G401 (cell line): Measurements from ENCODE around the gene SMARCC2. TPM values are rescaled to one million over a fixed set of nuclear protein-coding genes. Genes with fewer than 3 reads are reported as not detected.
"Not testable (repeated sequence)": the region's sequence is repeated elsewhere in the genome, so short reads cannot be mapped to it uniquely, and the experiment has no call there.

Source experiments
- DNase-seq: peaks from one replicate; pipeline ENCODE4 v3.0.0-alpha.2; 2015; ENCODE audit warnings: low spot score
- in situ Hi-C: cut with HindIII; loops from 2 replicates; pipeline ENCODE4 v1.10.0; 2016; ENCODE audit warnings: low sequenced_read_pairs, mixed read lengths
- total RNA-seq: library from RNA; depleted of rRNA; stranded (reverse); fragments of >200 nt; shearing (Covaris generic); gene quantifications from 2 replicates; pipeline ENCODE4 v1.2.3, GENCODE V29; 2014

The SMARCC2 gene
- total RNA-seq, 1 experiment from 2014 or later, result 18.4 TPM

GRCh38 chr12:56216461-56216860 lies 27.2 kb upstream of the SMARCC2 start:
- in situ Hi-C loops, result no loop called here
- DNase-seq, result peak; percentile 91

GRCh38 chr12:56213878-56214277 lies 24.6 kb upstream of the SMARCC2 start:
- in situ Hi-C loops, result no loop called here

GRCh38 chr12:56212361-56212760 lies 23.1 kb upstream of the SMARCC2 start:
- DNase-seq, result no peak
- in situ Hi-C loops, result no loop called here

More at GRCh38 chr12:56213878-56214277, 24.6 kb upstream of the SMARCC2 start:
- no peak for DNase-seq

GRCh38 chr12:56208006-56208405 lies 18.7 kb upstream of the SMARCC2 start:
- in situ Hi-C loops, result loop anchor here (10.0 kb wide), 1 partner anchor 87 kb away; no protein-coding TSS in a partner anchor
- no peak for DNase-seq

- in situ Hi-C loops, result loop anchor here (10.0 kb wide), 1 partner anchor 88 kb away; no protein-coding TSS in a partner anchor
- DNase-seq, result peak; percentile 63
Measured at GRCh38 chr12:56206452-56207166, 17.3 kb upstream of the SMARCC2 start.

- DNase-seq, result no peak
- in situ Hi-C loops, result loop anchor here (10.0 kb wide), 1 partner anchor 89 kb away; no protein-coding TSS in a partner anchor
Measured at GRCh38 chr12:56205445-56205844, 16.2 kb upstream of the SMARCC2 start.

- in situ Hi-C loops, result loop anchor here (10.0 kb wide), 1 partner anchor 91 kb away; no protein-coding TSS in a partner anchor
- DNase-seq, result no peak
Measured at GRCh38 chr12:56204275-56204674, 15.0 kb upstream of the SMARCC2 start.

GRCh38 chr12:56202838-56203237 lies 13.6 kb upstream of the SMARCC2 start:
- no peak for DNase-seq
- in situ Hi-C loops, result loop anchor here (10.0 kb wide), 1 partner anchor 92 kb away; no protein-coding TSS in a partner anchor

GRCh38 chr12:56202366-56202765 lies 13.1 kb upstream of the SMARCC2 start:
- in situ Hi-C loops, result loop anchor here (10.0 kb wide), 1 partner anchor 92 kb away; no protein-coding TSS in a partner anchor
- no peak for DNase-seq

GRCh38 chr12:56198836-56199235 lies 9.6 kb upstream of the SMARCC2 start:
- DNase-seq, result no peak
- in situ Hi-C loops, result no loop called here

GRCh38 chr12:56197921-56198635 lies 8.8 kb upstream of the SMARCC2 start:
- in situ Hi-C loops, result no loop called here

GRCh38 chr12:56196818-56197550 lies 7.7 kb upstream of the SMARCC2 start:
- DNase-seq, in situ Hi-C loops: not testable (repeated sequence)

More at GRCh38 chr12:56197921-56198635, 8.8 kb upstream of the SMARCC2 start:
- DNase-seq, result no peak

GRCh38 chr12:56193025-56193578 lies 3.8 kb upstream of the SMARCC2 start:
- in situ Hi-C loops, result loop anchor here (5.0 kb wide), 1 partner anchor 76 kb away; the partner anchor contains the start of genes RPL41 and ZC3H10
- peak; percentile 89 for DNase-seq

- no peak for DNase-seq
- in situ Hi-C loops, result loop anchor here (5.0 kb wide), 1 partner anchor 75 kb away; the partner anchor contains the start of genes RPL41 and ZC3H10
Measured at GRCh38 chr12:56192582-56192981, 3.3 kb upstream of the SMARCC2 start.

GRCh38 chr12:56190695-56191155 lies 1.4 kb upstream of the SMARCC2 start:
- in situ Hi-C loops, result loop anchor here (5.0 kb wide), 1 partner anchor 73 kb away; the partner anchor contains the start of genes RPL41 and ZC3H10
- peak; percentile 21 for DNase-seq

- DNase-seq, result peak; percentile 85
- in situ Hi-C loops, result loop anchor here (5.0 kb wide), 1 partner anchor 73 kb away; the partner anchor contains the start of genes RPL41 and ZC3H10
Measured at GRCh38 chr12:56189918-56190694, 823 bp upstream of the SMARCC2 start.

- in situ Hi-C loops, result no loop called here
- peak; percentile 29 for DNase-seq
Measured at GRCh38 chr12:56188778-56189098, 545 bp downstream of the SMARCC2 start.

GRCh38 chr12:56188131-56188777 lies 1.0 kb downstream of the SMARCC2 start:
- in situ Hi-C loops, result no loop called here

More at GRCh38 chr12:56188131-56188777, 1.0 kb downstream of the SMARCC2 start:
- DNase-seq, result no peak
